Coronary artery (tissue), 2 donors: ENCODE measurements around the gene BCL2L11.

Experiments
- DNase-seq: peaks from one replicate; pipeline ENCODE4 v3.0.0-alpha.2; 2017; ENCODE audit warnings: low spot score
- H3K27ac ChIP-seq, 2 donors: fragments of 200-600 bp; sonication (generic); one replicate each; pipeline ENCODE4 v1.5.1; 2016 to 2019
- H3K4me3 ChIP-seq: fragments of 200-600 bp; sonication (generic); 2 replicates; pipeline ENCODE4 v1.5.1; 2016; ENCODE audit warnings: mild to moderate bottlenecking, moderate library complexity
- TF ChIP-seq, protein P1 (sequence below): fragments of 200-600 bp; sonication (generic); IDR thresholded peaks from one replicate; pipeline ENCODE4 v1.5.1; 2019; ENCODE audit warnings: antibody characterized with exemption

The BCL2L11 gene

DNA sequence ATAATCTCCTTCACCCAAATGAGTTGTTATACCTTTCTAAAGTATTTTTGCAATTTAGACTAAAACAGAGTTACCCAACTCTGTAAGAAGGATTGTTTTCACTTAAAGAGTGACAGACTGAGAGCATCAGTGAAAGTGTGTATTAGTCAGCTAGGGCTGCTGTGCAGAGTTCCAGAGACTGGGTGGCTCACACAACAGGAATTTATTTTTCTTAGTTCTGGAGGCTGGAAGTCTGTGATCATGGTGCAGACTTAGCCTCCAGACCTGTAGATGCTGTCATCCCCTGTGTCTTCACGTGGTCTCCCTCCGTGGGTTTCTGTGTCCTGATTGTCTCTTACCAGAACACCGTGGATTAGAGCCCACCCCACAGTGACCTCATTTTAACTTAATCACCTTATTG lies 40.0 kb downstream of the BCL2L11 start:
- DNase-seq = no peak
- TF ChIP-seq, protein P1, sequence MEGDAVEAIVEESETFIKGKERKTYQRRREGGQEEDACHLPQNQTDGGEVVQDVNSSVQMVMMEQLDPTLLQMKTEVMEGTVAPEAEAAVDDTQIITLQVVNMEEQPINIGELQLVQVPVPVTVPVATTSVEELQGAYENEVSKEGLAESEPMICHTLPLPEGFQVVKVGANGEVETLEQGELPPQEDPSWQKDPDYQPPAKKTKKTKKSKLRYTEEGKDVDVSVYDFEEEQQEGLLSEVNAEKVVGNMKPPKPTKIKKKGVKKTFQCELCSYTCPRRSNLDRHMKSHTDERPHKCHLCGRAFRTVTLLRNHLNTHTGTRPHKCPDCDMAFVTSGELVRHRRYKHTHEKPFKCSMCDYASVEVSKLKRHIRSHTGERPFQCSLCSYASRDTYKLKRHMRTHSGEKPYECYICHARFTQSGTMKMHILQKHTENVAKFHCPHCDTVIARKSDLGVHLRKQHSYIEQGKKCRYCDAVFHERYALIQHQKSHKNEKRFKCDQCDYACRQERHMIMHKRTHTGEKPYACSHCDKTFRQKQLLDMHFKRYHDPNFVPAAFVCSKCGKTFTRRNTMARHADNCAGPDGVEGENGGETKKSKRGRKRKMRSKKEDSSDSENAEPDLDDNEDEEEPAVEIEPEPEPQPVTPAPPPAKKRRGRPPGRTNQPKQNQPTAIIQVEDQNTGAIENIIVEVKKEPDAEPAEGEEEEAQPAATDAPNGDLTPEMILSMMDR = no peak
- Histone ChIP-seq H3K4me3 (no peak overlapping the region), H3K27ac (no peak overlapping the region)

DNA sequence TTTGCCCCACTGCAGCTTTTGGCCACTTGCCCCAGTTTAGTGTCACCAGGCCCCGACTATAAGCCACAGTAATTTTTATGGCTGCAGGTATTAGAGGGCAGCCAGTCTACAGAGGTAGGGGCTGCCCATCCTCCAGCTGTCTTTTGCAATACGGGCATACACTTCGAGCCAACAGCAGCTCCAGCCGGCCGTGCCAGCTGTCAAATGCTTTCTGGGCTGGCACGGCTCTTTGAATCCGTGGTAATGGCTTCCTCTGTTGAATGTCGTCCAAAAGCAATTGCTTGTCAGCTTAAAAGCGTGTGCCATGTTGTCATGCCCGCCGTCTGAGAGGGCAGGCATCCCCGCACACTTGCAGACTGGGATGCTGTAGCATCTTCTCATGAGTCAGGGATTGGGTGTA lies 41.3 kb downstream of the BCL2L11 start:
- H3K4me3 ChIP-seq = peak overlapping the region; percentile 12
- DNase-seq = no peak
- TF ChIP-seq, protein P1 = no peak
- H3K27ac ChIP-seq = no peak overlapping the region

DNA sequence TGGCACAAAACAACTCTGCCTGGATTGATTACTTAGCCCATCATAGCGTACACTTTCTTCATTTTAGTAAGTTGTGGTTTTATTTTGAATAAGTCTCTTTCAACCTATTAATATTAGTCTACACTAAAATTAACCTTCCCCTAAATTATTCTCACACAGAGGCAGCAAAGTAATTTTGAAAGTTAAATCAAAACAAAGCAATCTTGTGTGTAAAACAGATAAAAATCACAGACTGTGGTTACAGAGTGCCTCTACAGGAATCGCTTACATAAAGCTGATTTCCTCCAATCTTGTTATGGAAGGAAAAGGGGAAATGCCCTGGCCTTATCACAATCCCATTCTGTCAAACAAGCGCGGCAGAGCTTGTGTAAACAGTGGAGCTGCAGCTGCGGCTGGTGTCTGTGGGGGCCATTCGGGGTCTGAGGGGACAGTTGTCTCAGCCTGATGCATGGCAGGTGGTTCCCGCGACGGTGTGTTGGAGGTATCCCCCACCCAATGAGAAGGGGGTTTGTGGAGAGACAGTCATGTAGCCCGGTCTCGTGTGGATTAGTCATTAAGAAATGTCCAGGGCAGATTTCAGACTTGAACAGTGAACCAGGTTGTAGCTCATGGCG lies 42.1 kb downstream of the BCL2L11 start:
- DNase-seq = no peak
- Histone ChIP-seq H3K4me3 (no peak overlapping the region), H3K27ac (no peak overlapping the region)
- TF ChIP-seq, protein P1 = no peak

DNA sequence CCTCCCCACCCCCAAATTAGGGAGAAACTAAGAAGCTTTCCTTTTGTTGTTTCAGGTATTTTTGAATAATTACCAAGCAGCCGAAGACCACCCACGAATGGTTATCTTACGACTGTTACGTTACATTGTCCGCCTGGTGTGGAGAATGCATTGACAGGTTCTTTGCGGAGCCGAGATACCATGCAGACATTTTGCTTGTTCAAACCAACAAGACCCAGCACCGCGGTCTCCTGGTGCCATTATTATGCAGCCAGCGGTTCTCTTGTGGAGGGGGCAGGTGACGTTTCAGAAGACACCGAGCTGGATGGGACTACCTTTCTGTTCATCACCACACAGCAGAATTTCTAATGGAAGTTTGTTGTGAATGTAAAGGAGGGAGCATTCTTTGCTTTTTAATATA lies 43.4 kb downstream of the BCL2L11 start:
- no peak overlapping the region for H3K4me3 ChIP-seq
- no peak overlapping the region for H3K27ac ChIP-seq
- TF ChIP-seq, protein P1 = no peak
- no peak for DNase-seq

DNA sequence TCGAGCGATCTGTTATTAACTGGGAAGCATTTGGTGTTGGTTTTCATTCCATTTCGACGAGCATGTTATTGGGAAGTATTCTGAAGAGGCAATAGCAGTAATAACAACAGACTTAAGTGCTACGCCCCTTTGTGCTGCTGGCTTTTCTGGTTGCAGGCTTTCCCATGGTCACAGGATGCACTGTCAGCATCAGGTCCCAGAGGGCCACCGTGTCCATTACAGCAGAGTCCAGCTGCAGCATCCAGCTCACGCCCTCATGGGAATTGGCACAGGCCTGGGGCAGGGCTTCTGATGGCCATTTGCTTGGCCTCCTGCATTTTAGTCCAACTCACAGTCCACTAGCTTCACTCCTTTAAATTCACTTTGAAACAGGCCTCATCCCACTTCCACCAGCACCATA lies 44.4 kb downstream of the BCL2L11 start:
- H3K4me3 ChIP-seq = no peak overlapping the region
- H3K27ac ChIP-seq = no peak overlapping the region
- TF ChIP-seq, protein P1 = no peak
- no peak for DNase-seq

DNA sequence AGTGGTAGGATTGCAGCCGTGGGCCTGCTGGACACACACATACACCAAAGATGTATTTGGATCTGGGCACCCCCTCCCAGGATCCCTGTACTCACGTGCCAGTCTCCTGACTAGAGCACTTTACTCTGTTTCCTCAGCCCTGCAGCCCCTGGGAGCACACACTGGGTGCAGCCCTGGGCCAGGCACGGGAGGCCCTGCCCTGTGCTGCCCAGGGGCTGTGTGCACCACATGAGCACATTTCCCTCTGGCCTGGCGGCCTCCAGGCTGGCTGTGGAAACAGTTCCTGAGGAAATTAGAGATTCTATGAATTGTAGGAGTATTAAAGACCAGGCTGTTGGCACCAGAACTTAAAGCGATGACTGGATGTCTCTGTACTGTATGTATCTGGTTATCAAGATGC lies 45.4 kb downstream of the BCL2L11 start:
- no peak overlapping the region for H3K4me3 ChIP-seq
- TF ChIP-seq, protein P1 = no peak
- no peak overlapping the region for H3K27ac ChIP-seq
- DNase-seq = no peak

DNA sequence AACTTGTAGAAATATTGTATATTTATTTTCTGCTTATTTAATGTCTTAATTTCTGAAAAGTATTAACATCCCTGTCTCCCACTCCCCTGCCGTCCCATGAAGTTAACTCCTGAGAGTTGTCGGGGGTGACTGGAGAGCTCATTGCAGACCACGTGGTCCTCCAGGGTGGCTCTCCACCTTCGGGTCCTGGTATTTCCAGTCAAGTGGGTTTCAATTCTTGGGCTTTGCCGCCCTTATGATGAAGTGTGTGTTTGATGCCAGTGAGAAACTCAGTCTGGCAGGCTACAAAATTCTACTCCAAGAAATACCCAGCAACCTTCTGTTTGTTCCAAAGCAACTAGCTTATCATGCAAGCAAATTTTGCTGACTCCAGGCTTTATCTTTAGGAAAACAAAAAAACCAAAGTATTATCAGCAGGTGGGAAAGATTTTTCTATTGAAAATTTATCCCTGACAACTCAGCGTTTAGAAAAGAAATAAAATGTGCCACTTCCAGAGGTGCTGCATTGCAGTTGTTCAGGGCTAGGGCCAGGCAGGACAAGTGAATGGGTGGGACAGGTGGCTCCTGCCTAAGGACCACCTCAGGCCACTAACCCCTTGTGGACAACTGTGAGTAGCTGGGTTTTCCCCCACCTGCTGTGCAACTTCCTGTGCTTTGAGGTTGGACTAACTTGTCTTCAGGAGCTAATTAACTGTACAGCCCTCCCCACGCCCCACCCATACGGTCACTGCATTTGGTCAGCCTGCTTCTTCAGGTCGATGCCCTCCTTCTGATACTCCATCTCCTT lies 46.6 kb downstream of the BCL2L11 start:
- TF ChIP-seq, protein P1 = no peak
- H3K4me3 ChIP-seq = no peak overlapping the region
- H3K27ac ChIP-seq = no peak overlapping the region
- DNase-seq = no peak
